RWPE2 (cell line): ENCODE results near the gene GABRD.

Source experiments
- ATAC-seq: fragments of 200-7000 bp; cut with Tn5 transposase; 3 replicates; pipeline ENCODE4 v1.9.1; 2021; ENCODE audit warnings: low read depth
- DNase-seq: peaks from one replicate; pipeline ENCODE4 v3.0.0-alpha.2; 2020; ENCODE audit warnings: low spot score
- H3K27ac ChIP-seq: fragments of 450-650 bp; 2 replicates; pipeline ENCODE4 v1.5.1; 2017; ENCODE audit warnings: mild to moderate bottlenecking; ENCODE audit not compliant: poor library complexity, severe bottlenecking
- H3K27me3 ChIP-seq: fragments of 250-450 bp; sonication (Bioruptor Pico); 2 replicates; pipeline ENCODE4 v1.5.1; 2021; ENCODE audit warnings: mild to moderate bottlenecking, moderate library complexity; ENCODE audit not compliant: insufficient read depth, poor library complexity, severe bottlenecking
- H3K36me3 ChIP-seq: fragments of 250-450 bp; sonication (Bioruptor Pico); 2 replicates; pipeline ENCODE4 v1.5.1; 2020; ENCODE audit warnings: low read depth, mild to moderate bottlenecking, moderate library complexity
- H3K4me1 ChIP-seq: fragments of 250-450 bp; sonication (Bioruptor Pico); 2 replicates; pipeline ENCODE4 v1.5.1; 2021; ENCODE audit warnings: mild to moderate bottlenecking, moderate library complexity; ENCODE audit not compliant: insufficient read depth, poor library complexity, severe bottlenecking
- H3K4me3 ChIP-seq: fragments of 250-450 bp; sonication (Bioruptor Pico); 2 replicates; pipeline ENCODE4 v1.5.1; 2021; ENCODE audit warnings: mild to moderate bottlenecking, moderate library complexity; ENCODE audit not compliant: severe bottlenecking
- H3K9me3 ChIP-seq: fragments of 250-450 bp; sonication (Bioruptor Pico); 2 replicates; pipeline ENCODE4 v1.5.1; 2021; ENCODE audit warnings: mild to moderate bottlenecking, moderate library complexity; ENCODE audit not compliant: severe bottlenecking
- CTCF ChIP-seq: fragments of 450-650 bp; IDR thresholded peaks from one replicate; pipeline ENCODE4 v1.5.1; 2017; ENCODE audit warnings: mild to moderate bottlenecking, moderate library complexity; ENCODE audit not compliant: poor library complexity, severe bottlenecking

GABRD gene

GRCh38 chr1:2030076-2030871 is 11.1 kb downstream of the GABRD start:
- no peaks in the 10 kb centered on the region for H3K36me3 ChIP-seq
- no peak for ATAC-seq
- no peak for DNase-seq
- H3K27me3 ChIP-seq, result peaks cover 7% of the 10 kb centered on the region
- H3K27ac ChIP-seq, result no peak overlapping the region
- no peaks in the 10 kb centered on the region for H3K4me1 ChIP-seq
- TF ChIP-seq CTCF, result no peak
- no peak overlapping the region for H3K4me3 ChIP-seq
- H3K9me3 ChIP-seq, result no peaks in the 10 kb centered on the region

- Histone ChIP-seq H3K27me3 (no peaks in the 10 kb centered on the region), H3K9me3 (no peaks in the 10 kb centered on the region), H3K27ac (no peak overlapping the region), H3K4me1 (no peaks in the 10 kb centered on the region), H3K4me3 (no peak overlapping the region), H3K36me3 (no peaks in the 10 kb centered on the region)
- no peak for TF ChIP-seq CTCF
- no peak for DNase-seq
- ATAC-seq, result no peak; the same call in 2 of the 3 replicates
Observed at GRCh38 chr1:2031546-2032540, 12.7 kb downstream of the GABRD start.

- no peaks in the 10 kb centered on the region for H3K4me1 ChIP-seq
- ATAC-seq, result no peak
- no peak for DNase-seq
- TF ChIP-seq CTCF, result no peak
- no peaks in the 10 kb centered on the region for H3K27me3 ChIP-seq
- H3K36me3 ChIP-seq, result no peaks in the 10 kb centered on the region
- no peaks in the 10 kb centered on the region for H3K9me3 ChIP-seq
- no peak overlapping the region for H3K27ac ChIP-seq
- H3K4me3 ChIP-seq, result no peak overlapping the region
Observed at GRCh38 chr1:2032737-2033136, 13.6 kb downstream of the GABRD start.

- no peak for ATAC-seq
- Histone ChIP-seq H3K27me3 (no peaks in the 10 kb centered on the region), H3K36me3 (no peaks in the 10 kb centered on the region), H3K27ac (no peak overlapping the region), H3K4me1 (no peaks in the 10 kb centered on the region), H3K4me3 (no peak overlapping the region), H3K9me3 (no peaks in the 10 kb centered on the region)
- no peak for TF ChIP-seq CTCF
- DNase-seq, result no peak
Observed at GRCh38 chr1:2033165-2033564, 14.0 kb downstream of the GABRD start.
